ENCODE results near the gene BMERB1.

The BMERB1 gene

GRCh38 chr16:15498427-15499175, 64.2 kb downstream of the BMERB1 start:
- no peak for DNase-seq (ENCODE audit: low read depth)

GRCh38 chr16:15502041-15502725, 67.8 kb downstream of the BMERB1 start:
- DNase-seq (ENCODE audit: low read depth) = no peak

GRCh38 chr16:15506441-15506840, 72.1 kb downstream of the BMERB1 start:
- DNase-seq (ENCODE audit: low read depth) = no peak

GRCh38 chr16:15507301-15507958, 73.0 kb downstream of the BMERB1 start:
- DNase-seq (ENCODE audit: low read depth) = no peak

GRCh38 chr16:15507959-15508627, 73.7 kb downstream of the BMERB1 start:
- DNase-seq (ENCODE audit: low read depth) = no peak

GRCh38 chr16:15509051-15509592, 74.7 kb downstream of the BMERB1 start:
- DNase-seq (ENCODE audit: low read depth) = no peak

GRCh38 chr16:15509593-15510535, 75.5 kb downstream of the BMERB1 start:
- DNase-seq (ENCODE audit: low read depth) = no peak

- DNase-seq (ENCODE audit: low read depth) = no peak
Measured at GRCh38 chr16:15510992-15511391, 76.6 kb downstream of the BMERB1 start.

- no peak for DNase-seq (ENCODE audit: low read depth)
Measured at GRCh38 chr16:15511759-15512487, 77.5 kb downstream of the BMERB1 start.

- DNase-seq (ENCODE audit: low read depth) = no peak
Measured at GRCh38 chr16:15513156-15513555, 78.8 kb downstream of the BMERB1 start.

GRCh38 chr16:15515992-15516391, 81.6 kb downstream of the BMERB1 start:
- no peak for DNase-seq (ENCODE audit: low read depth)

GRCh38 chr16:15516609-15517008, 82.2 kb downstream of the BMERB1 start:
- no peak for DNase-seq (ENCODE audit: low read depth)

GRCh38 chr16:15517743-15518377, 83.5 kb downstream of the BMERB1 start:
- no peak for DNase-seq (ENCODE audit: low read depth)

GRCh38 chr16:15518381-15519351, 84.3 kb downstream of the BMERB1 start:
- DNase-seq (ENCODE audit: low read depth) = no peak

- DNase-seq (ENCODE audit: low read depth) = no peak
Measured at GRCh38 chr16:15519790-15520189, 85.4 kb downstream of the BMERB1 start.

GRCh38 chr16:15521390-15521757, 87.0 kb downstream of the BMERB1 start:
- DNase-seq (ENCODE audit: low read depth) = no peak

GRCh38 chr16:15521758-15522509, 87.5 kb downstream of the BMERB1 start:
- DNase-seq (ENCODE audit: low read depth) = no peak

- DNase-seq (ENCODE audit: low read depth) = peak; percentile 1
Measured at GRCh38 chr16:15523092-15523541, 88.7 kb downstream of the BMERB1 start.

All from activated T-helper 1 cell treated with Interleukin-2 at 50 U/mL for 16 hours (primary cell).